Keratinocyte (primary cell): Measurements from ENCODE around the gene HDAC7.

Source experiments
- EZH2 ChIP-seq: IDR thresholded peaks from one replicate; pipeline ENCODE4 v1.6.1; 2012; ENCODE audit warnings: inconsistent platforms, mild to moderate bottlenecking, low read length, moderate library complexity
- TF ChIP-seq, protein P1 (sequence below), 3 experiments: IDR thresholded peaks in 1 of 3; conservative IDR thresholded peaks in 1 of 3; optimal IDR thresholded peaks in 1 of 3; 2 replicates in 2 of 3; 3 replicates in 1 of 3; pipeline versions ENCODE3 to v1.5.1; 2011; ENCODE audit warnings: low read length in 3 of 3, mild to moderate bottlenecking in 3 of 3, moderate library complexity in 2 of 3, control low read depth in 1 of 3, inconsistent platforms in 1 of 3; ENCODE audit not compliant: insufficient read depth in 2 of 3; ENCODE audit errors: extremely low read depth in 1 of 3

DNA sequence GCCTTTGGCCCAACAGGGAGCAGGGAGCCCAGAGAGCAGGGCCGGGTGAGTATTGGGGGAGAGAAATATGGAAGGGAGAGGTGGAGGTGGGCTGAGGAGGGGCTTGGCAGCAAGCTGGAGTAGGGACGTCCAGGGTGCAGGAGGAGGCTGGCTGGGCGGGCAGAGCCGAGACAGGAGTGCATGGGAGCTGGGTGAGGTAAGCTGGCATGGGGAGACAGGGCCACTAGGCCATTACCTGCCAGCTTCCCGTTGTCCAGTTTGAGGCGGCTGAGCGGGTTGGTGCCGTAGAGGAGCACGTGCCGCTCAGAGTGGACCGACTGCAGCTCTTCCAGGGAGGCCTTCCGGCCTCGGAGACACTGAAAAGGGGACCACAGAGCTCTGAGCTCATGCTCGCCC, 28.4 kb downstream of the HDAC7 start:
- TF ChIP-seq, protein P1, sequence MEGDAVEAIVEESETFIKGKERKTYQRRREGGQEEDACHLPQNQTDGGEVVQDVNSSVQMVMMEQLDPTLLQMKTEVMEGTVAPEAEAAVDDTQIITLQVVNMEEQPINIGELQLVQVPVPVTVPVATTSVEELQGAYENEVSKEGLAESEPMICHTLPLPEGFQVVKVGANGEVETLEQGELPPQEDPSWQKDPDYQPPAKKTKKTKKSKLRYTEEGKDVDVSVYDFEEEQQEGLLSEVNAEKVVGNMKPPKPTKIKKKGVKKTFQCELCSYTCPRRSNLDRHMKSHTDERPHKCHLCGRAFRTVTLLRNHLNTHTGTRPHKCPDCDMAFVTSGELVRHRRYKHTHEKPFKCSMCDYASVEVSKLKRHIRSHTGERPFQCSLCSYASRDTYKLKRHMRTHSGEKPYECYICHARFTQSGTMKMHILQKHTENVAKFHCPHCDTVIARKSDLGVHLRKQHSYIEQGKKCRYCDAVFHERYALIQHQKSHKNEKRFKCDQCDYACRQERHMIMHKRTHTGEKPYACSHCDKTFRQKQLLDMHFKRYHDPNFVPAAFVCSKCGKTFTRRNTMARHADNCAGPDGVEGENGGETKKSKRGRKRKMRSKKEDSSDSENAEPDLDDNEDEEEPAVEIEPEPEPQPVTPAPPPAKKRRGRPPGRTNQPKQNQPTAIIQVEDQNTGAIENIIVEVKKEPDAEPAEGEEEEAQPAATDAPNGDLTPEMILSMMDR (optimal IDR thresholded peaks at IDR 0.05 in 1 of 3, IDR thresholded peaks at IDR 0.05 in 1 of 3, conservative IDR thresholded peaks at IDR 0.05 in 1 of 3; ENCODE audit: extremely low read depth in 1 of 3, insufficient read depth in 2 of 3, low read length in 3 of 3): no peak
- no peak for TF ChIP-seq EZH2
